ENCODE measurements around the gene RERE.

- no peak for TF ChIP-seq EP300 (IDR thresholded peaks at IDR 0.05; ENCODE audit: borderline replicate concordance)
- TF ChIP-seq EGR1 (IDR thresholded peaks at IDR 0.05), result no peak
- no peak for TF ChIP-seq REST (IDR thresholded peaks at IDR 0.05; ENCODE audit: low read depth)
- TF ChIP-seq MAX (IDR thresholded peaks at IDR 0.05), result no peak
- TF ChIP-seq FOXM1 (IDR thresholded peaks at IDR 0.05; ENCODE audit: borderline replicate concordance, low read depth), result no peak
- no peak for TF ChIP-seq USF1 (IDR thresholded peaks at IDR 0.05)
- no peak for TF ChIP-seq NFIC (IDR thresholded peaks at IDR 0.05)
Measured at GRCh38 chr1:8866792-8867415, 49.5 kb upstream of the RERE start.

Data from Ishikawa (cell line).